Colonic mucosa (tissue), 4 donors: ENCODE measurements around the gene APOM. TPM values are rescaled to one million over a fixed set of nuclear protein-coding genes. Genes with fewer than 3 reads are reported as not detected.
A peak's percentile ranks its signal among the peaks of the same experiment; 100 is the strongest.

Source experiments
- DNase-seq: peaks from one replicate; pipeline ENCODE4 v3.0.0-alpha.2; 2020
- H3K27ac ChIP-seq: fragments of 200-600 bp; one replicate; pipeline ENCODE4 v1.8.0; 2021
- H3K27me3 ChIP-seq: fragments of 200-600 bp; one replicate; pipeline ENCODE4 v1.8.0; 2021
- H3K36me3 ChIP-seq: fragments of 200-600 bp; one replicate; pipeline ENCODE4 v1.8.0; 2021
- H3K4me1 ChIP-seq: fragments of 200-600 bp; one replicate; pipeline ENCODE4 v1.8.0; 2021; ENCODE audit warnings: mild to moderate bottlenecking
- H3K4me3 ChIP-seq: fragments of 200-600 bp; one replicate; pipeline ENCODE4 v1.8.0; 2021
- H3K9ac ChIP-seq, 2 donors: one replicate each; pipeline ENCODE4 v1.7.0; 2013; ENCODE audit warnings: control low read depth in 2 of 2, low read depth in 2 of 2, low read length in 2 of 2
- H3K9me3 ChIP-seq: fragments of 200-600 bp; one replicate; pipeline ENCODE4 v1.8.0; 2021
- intact Hi-C: fragments of 100-400 bp; cut with DNase I; formaldehyde crosslinking; loops from one replicate; pipeline ENCODE4 v1.14.1; 2022
- total RNA-seq, 2 donors: library from RNA; stranded (reverse); fragmentation: NEBNext Ultra II Directional in 1 of 2; extraction: Animal tissue kit (Norgen Biotek cat#: 25700) in 1 of 2; gene quantifications; one replicate each; pipeline ENCODE4 v1.2.1, GENCODE V29; 2021
- TF ChIP-seq, protein P1 (sequence below): fragments of 200-600 bp; IDR thresholded peaks from one replicate; pipeline ENCODE4 v1.8.0; 2022; ENCODE audit warnings: antibody characterized with exemption, mild to moderate bottlenecking
- donor health status: healthy.
- donor health status: DM: no; HTN: no; CAD: no.
- donor health status: DM: no; HTN: no; CAD: no.

Gene APOM
- total RNA-seq, 2 donors from 2014 or later: 1.6 to 2.4 TPM

DNA sequence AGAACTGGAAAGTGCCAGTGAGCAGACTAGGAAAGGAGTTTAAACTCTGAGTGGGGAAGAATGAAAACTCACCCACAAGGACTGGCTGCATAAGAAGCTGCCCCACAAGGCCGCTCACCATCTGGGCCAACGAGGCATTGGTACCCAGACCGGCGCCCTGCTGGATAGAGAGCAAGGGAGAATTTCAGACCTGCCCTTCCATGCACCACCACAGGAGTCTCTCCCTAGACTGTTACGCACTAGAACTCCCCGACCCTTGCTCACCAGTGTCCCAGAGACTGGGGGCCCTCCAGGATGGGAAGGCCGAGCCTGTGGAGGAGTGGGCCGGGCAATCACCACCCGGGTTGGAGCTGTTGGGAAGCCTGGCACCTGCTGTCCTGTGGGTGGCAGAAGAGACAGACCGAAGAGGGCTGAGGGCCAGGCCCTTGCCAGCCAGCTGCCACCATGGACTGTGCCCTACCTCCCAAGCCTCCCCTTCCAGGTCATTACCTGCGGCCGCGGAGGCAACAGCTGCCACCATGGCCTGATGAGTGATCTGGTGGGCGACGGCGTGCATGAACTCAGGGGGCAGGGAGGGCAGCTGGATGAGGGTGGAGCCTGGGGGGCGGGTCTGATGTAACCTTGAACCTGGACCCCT is 11.8 kb upstream of the APOM start:
- Histone ChIP-seq H3K9ac (no peak overlapping the region), H3K4me1 (no peaks in the 10 kb centered on the region), H3K27me3 (no peaks in the 10 kb centered on the region), H3K36me3 (peaks cover 43% of the 10 kb centered on the region), H3K4me3 (no peak overlapping the region), H3K9me3 (no peaks in the 10 kb centered on the region), H3K27ac (no peak overlapping the region)
- no peak for DNase-seq
- TF ChIP-seq, protein P1, sequence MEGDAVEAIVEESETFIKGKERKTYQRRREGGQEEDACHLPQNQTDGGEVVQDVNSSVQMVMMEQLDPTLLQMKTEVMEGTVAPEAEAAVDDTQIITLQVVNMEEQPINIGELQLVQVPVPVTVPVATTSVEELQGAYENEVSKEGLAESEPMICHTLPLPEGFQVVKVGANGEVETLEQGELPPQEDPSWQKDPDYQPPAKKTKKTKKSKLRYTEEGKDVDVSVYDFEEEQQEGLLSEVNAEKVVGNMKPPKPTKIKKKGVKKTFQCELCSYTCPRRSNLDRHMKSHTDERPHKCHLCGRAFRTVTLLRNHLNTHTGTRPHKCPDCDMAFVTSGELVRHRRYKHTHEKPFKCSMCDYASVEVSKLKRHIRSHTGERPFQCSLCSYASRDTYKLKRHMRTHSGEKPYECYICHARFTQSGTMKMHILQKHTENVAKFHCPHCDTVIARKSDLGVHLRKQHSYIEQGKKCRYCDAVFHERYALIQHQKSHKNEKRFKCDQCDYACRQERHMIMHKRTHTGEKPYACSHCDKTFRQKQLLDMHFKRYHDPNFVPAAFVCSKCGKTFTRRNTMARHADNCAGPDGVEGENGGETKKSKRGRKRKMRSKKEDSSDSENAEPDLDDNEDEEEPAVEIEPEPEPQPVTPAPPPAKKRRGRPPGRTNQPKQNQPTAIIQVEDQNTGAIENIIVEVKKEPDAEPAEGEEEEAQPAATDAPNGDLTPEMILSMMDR: no peak
- intact Hi-C loops: no loop called here

DNA sequence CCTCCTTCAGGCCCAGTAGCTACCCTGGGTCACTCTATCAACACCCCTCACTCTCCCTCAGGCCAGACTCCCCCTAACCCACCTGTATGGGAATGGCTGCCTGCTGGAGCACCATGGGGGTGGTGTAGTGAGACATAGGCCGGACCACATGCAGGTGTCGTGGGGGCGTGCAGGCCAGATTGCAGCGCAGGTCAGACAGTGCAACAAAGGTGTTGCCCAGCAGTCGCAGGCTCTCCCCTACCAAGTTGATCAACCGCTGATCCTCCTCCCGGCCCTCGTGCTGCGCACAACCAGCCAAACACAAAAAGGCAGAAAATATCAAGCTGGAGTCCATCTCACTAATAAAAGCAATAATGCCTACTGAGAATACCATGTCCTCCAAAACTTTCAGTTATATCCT is 10.4 kb upstream of the APOM start:
- Histone ChIP-seq H3K36me3 (peaks cover 48% of the 10 kb centered on the region), H3K27ac (no peak overlapping the region), H3K27me3 (no peaks in the 10 kb centered on the region), H3K4me3 (no peak overlapping the region), H3K9ac (no peak overlapping the region), H3K9me3 (no peaks in the 10 kb centered on the region), H3K4me1 (no peaks in the 10 kb centered on the region)
- no peak for DNase-seq
- TF ChIP-seq, protein P1: no peak
- intact Hi-C loops: no loop called here

DNA sequence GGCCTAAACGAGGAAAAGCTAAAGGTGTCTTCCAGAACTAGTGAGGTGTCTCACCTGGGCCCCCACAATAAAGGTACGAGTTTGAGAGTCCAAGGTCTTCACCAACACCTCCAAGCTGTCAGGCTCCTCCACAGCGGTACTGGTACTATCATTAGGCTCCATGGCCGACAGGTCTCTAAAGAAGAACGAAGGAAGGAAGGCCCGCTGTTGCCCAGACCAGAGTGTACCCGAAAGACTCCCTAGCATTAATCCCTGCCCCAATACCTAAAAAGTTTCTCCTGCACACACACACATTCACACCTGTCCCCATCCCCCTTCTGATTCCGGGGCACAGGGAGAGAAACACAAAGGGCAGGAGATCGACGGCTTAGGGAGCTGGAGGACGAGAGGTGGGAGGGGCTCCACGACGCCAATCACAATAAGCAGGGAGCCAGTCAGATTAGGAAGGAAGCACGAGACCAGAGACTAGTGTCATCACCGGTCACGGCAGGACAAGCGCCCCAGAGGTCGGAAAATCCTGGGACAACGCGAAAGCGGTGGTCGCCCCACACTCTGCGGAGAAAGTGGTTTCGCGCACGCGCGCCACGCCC is 4.0 kb upstream of the APOM start:
- peaks cover 22% of the 10 kb centered on the region for H3K36me3 ChIP-seq
- H3K4me3 ChIP-seq: peak overlapping the region; percentile 59
- peak overlapping the region; percentile 96 for H3K27ac ChIP-seq
- peak; percentile 78 for DNase-seq
- peaks cover 18% of the 10 kb centered on the region for H3K4me1 ChIP-seq
- TF ChIP-seq, protein P1: no peak
- intact Hi-C loops: no loop called here
- no peaks in the 10 kb centered on the region for H3K9me3 ChIP-seq
- H3K9ac ChIP-seq: peak overlapping the region; percentile 82 to 98
- H3K27me3 ChIP-seq: no peaks in the 10 kb centered on the region

DNA sequence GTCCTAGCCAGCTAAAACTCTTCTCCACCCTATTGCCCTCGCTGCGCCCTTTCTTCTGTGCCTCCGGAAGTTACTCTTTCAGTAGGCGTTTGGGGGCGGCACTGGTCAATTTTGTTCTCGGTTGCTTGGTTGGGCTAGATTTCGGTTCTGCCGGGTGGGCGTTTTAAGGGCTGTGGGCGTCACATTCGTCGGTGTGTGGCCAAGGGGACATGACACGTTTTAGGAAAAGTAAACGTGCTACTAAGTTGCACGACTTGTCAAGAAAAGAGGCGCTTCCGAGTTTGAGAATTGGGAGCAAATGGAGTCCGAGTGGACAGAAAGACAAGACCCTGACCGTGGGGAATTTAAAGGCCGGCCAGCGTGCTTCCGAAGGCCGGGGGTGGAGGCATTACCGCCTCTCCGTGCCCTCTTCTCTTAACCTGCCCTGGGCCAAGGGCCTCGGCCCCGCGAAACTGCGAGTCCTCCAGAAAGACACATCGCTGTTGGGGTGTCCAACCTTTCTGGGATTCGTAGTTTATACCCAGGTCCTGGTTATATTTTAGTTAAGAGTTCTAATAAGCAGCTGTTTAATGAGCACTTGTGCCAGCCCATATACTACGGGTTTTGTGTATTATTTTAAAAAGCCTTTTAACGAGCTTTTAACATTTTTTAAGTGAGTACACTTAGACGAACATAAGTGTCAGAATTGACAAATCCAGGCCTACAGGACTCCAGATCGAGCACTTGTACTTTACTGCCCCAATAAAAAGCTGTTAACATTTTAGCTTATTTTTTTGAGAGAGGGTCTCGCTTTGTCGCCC is 2.6 kb upstream of the APOM start:
- Histone ChIP-seq H3K27ac (peak overlapping the region; percentile 96), H3K4me3 (peak overlapping the region; percentile 59), H3K27me3 (no peaks in the 10 kb centered on the region), H3K9me3 (no peaks in the 10 kb centered on the region), H3K4me1 (peaks cover 18% of the 10 kb centered on the region), H3K36me3 (peaks cover 13% of the 10 kb centered on the region), H3K9ac (peak overlapping the region; percentile 82 to 98)
- peak; percentile 92 for DNase-seq
- TF ChIP-seq, protein P1: no peak
- intact Hi-C loops: no loop called here

DNA sequence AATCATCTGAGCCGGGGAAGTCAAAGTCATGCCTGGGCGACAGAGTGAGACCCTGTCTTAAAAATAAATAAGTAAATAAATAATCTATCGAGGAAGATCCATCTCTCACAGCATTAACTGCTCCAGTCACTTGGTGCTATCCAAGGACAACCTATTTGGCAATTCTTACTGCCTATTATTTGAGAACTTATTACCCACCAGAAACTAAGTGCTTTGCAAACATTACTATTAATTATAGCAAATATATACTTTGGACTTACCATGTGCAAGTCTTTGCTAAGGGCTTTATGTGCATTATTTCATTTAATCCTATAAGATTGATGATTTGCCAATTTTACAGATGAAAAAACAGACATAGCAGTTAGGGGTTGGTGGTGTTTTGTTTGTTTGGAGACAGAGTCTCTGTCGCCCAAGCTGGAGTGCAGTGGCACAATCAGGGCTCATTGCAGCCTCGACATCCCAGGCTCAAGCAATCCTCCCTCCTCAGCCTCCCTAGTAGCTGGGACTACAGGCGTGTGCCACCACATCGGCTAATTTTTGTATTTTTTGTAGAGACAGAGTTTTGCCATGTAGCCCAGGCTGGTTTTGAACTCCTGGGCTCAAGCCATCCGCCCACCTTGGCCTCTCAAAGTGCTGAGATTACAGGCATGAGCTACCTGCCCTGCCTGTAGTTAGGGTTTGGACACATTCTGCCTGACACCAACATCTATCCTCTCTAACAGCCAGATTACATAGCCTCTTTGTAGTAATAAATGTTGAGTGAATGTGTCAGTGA is 933 bp upstream of the APOM start:
- H3K27ac ChIP-seq: no peak overlapping the region
- peaks cover 25% of the 10 kb centered on the region for H3K4me1 ChIP-seq
- no peak for DNase-seq
- H3K9ac ChIP-seq: peak overlapping the region in 1 of 2 donors; percentile 8
- no peaks in the 10 kb centered on the region for H3K36me3 ChIP-seq
- no peak overlapping the region for H3K4me3 ChIP-seq
- intact Hi-C loops: loop anchor here (5.0 kb wide), 1 partner anchor 32 kb away; the partner anchor contains the start of gene PRRC2A
- no peaks in the 10 kb centered on the region for H3K27me3 ChIP-seq
- TF ChIP-seq, protein P1: no peak
- H3K9me3 ChIP-seq: no peaks in the 10 kb centered on the region
